ENCODE data around the gene CLK4. TPM values are rescaled to one million over a fixed set of nuclear protein-coding genes. Genes with fewer than 3 reads are reported as not detected.

The CLK4 gene
- total and polyA plus RNA-seq, 2 of the 8 experiments (the other 6 are each of a cell fraction or from before 2014, with no cell fraction given): 8.1 to 12.6 TPM

DNA sequence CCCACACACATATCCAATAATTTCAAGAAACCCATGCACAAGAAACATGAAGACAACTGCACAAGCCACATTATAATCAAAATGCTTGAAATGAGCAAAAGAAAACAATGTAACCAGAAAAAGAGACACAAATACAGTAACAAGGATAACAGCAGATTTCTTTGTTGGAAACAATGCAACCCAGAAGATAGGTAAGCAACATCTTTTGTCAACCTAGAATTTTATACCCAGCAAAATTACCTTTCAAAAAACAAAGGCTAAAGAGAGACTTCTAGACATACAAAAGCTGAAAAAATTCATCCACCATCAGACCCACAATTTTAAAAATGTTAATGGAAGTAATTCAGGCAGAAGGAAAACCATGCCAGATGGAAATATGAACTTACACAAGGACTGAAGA, 31.7 kb downstream of the CLK4 start:
- Histone ChIP-seq H3K79me2 (ENCODE audit: control insufficient read depth in 1 of 2, insufficient read depth in 2 of 2, low read length in 2 of 2) (no peaks in the 10 kb centered on the region), H3K27me3 (replicated peaks in 1 of 4; ENCODE audit: control insufficient read depth in 3 of 4, extremely low read depth in 1 of 4, insufficient read depth in 3 of 4, low read length in 3 of 4) (peaks cover 0 to under 1% (median under 1%) of the 10 kb centered on the region in 4 experiments; a peak in 2 of 7 replicates), H4K5ac (ENCODE audit: insufficient read length, low read depth, low read length) (no peak overlapping the region), H3K56ac (replicated peaks; ENCODE audit: insufficient read length, low read depth, low read length) (no peak overlapping the region), H3K23me2 (ENCODE audit: low read depth, low read length) (peaks cover 3% of the 10 kb centered on the region; the same call in 1 of the 2 replicates), H4K20me1 (replicated peaks in 1 of 2; ENCODE audit: control insufficient read depth in 1 of 2, insufficient read depth in 2 of 2, low read length in 2 of 2) (peaks cover 0 to 2% of the 10 kb centered on the region in 2 experiments), H4K91ac (replicated peaks; ENCODE audit: insufficient read length, low read length) (no peak overlapping the region), H3K9ac (replicated peaks in 1 of 4; ENCODE audit: extremely low read depth in 1 of 4, low read depth in 3 of 4, low read length in 3 of 4) (no peak overlapping the region), H2BK12ac (ENCODE audit: low read depth, low read length) (no peak overlapping the region), H2AFZ (ENCODE audit: low read length) (no peak overlapping the region), H3K4ac (replicated peaks; ENCODE audit: insufficient read length, low read depth, low read length) (no peak overlapping the region), H3K36me3 (ENCODE audit: control insufficient read depth in 2 of 4, insufficient read depth in 4 of 4, low read length in 3 of 4) (no peaks in the 10 kb centered on the region; a peak in 2 of 8 replicates), H4K8ac (ENCODE audit: extremely low read depth, insufficient read depth, low read length) (no peak overlapping the region), H3K4me3 (ENCODE audit: extremely low read depth in 1 of 4, insufficient read depth in 2 of 4, low read depth in 3 of 4, low read length in 4 of 4) (no peak overlapping the region), H3K4me2 (ENCODE audit: insufficient read depth in 1 of 2, low read depth in 2 of 2, low read length in 2 of 2) (no peak overlapping the region), H2BK5ac (ENCODE audit: low read depth, low read length) (no peak overlapping the region), H3K18ac (ENCODE audit: extremely low read depth, low read length) (no peak overlapping the region), H2BK120ac (replicated peaks; ENCODE audit: low read depth, low read length) (no peak overlapping the region), H3K23ac (ENCODE audit: insufficient read length) (no peak overlapping the region), H3K27ac (ENCODE audit: low read depth, low read length) (no peak overlapping the region), H3K14ac (ENCODE audit: insufficient read length) (no peak overlapping the region), H3K9me3 (ENCODE audit: insufficient read depth in 2 of 2, low read depth in 1 of 2, low read length in 1 of 2) (peaks cover 5 to 11% of the 10 kb centered on the region in 2 experiments; a peak in 3 of 4 replicates), H3K79me1 (ENCODE audit: low read depth, low read length) (no peaks in the 10 kb centered on the region), H2AK5ac (ENCODE audit: low read depth, low read length) (no peak overlapping the region), H3K4me1 (replicated peaks in 1 of 4; ENCODE audit: control insufficient read depth in 3 of 4, insufficient read depth in 4 of 4, low read length in 3 of 4) (peaks cover 0 to 4% (median 0%) of the 10 kb centered on the region in 4 experiments; a peak in 2 of 7 replicates), H2BK15ac (ENCODE audit: low read length) (no peak overlapping the region), H2BK20ac (ENCODE audit: low read length) (no peak overlapping the region)
- FAIRE-seq (no peak), DNase-seq (ENCODE audit: low read depth in 1 of 2, low spot score in 2 of 2) (no peak)
- POLR2A ChIA-PET (ENCODE audit: partially characterized antibody): no interaction called here
- TF ChIP-seq CEBPB (IDR thresholded peaks at IDR 0.05; ENCODE audit: low read depth, low read length) (no peak), JUN (IDR thresholded peaks at IDR 0.05; ENCODE audit: low read depth, low read length) (no peak)
- CTCF ChIA-PET (ENCODE audit: partially characterized antibody): interaction anchor here (9.5 kb wide), 1 partner anchor 313 kb away, joined by 131 read pairs; no protein-coding TSS in a partner anchor

Data from H1 (cell line).